ENCODE measurements around the gene SQSTM1. TPM values are rescaled to one million over a fixed set of nuclear protein-coding genes. Genes with fewer than 3 reads are reported as not detected.
A peak's percentile ranks its signal among the peaks of the same experiment; 100 is the strongest.
"Not testable (repeated sequence)": the region's sequence is repeated elsewhere in the genome, so short reads cannot be mapped to it uniquely, and the experiment has no call there.

SQSTM1 gene
- total and polyA plus RNA-seq, 4 donors = 298 to 568 (median 372) TPM

DNA sequence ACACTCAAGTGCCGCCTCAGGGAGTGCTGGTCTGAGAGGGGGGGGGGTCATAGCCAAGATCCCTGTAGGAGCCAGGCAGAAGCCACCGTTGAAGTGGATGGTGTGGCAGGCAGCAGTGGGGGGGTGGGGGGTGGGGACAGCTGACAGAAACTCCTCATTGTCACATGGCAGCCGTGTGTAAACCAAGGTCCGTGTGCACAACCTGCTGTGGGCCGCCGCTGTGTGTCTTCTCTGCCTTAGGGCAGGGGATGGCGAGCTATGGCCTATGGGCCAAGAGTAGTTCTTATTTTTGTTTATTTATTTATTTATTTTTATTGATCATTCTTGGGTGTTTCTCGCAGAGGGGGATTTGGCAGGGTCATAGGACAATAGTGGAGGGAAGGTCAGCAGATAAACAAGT lies 13.4 kb downstream of the SQSTM1 start:
- no peak for ATAC-seq (ENCODE audit: insufficient read depth, low FRiP score)
- DNase-seq = no peak
- Histone ChIP-seq H3K36me3 (ENCODE audit: control insufficient read depth in 4 of 4, insufficient read depth in 4 of 4, low read length in 4 of 4) (peaks cover 43 to 61% (median 50%) of the 10 kb centered on the region in 4 donors), H3K27ac (ENCODE audit: low read depth in 1 of 2, low read length in 1 of 2) (no peak overlapping the region), H3K27me3 (ENCODE audit: control insufficient read depth in 3 of 3, insufficient read depth in 3 of 3, low read length in 2 of 3) (no peaks in the 10 kb centered on the region), H3K9ac (ENCODE audit: insufficient read depth in 1 of 2, low read length in 2 of 2) (no peak overlapping the region), H3K9me3 (ENCODE audit: control insufficient read depth in 4 of 4, insufficient read depth in 3 of 4, low read length in 3 of 4) (no peaks in the 10 kb centered on the region), H3K4me1 (ENCODE audit: control insufficient read depth in 5 of 5, insufficient read depth in 5 of 5, low read length in 5 of 5) (peaks cover 0 to 4% (median 0%) of the 10 kb centered on the region in 5 donors), H3K4me3 (no peak overlapping the region)
- 77 to 88% methylated on average over 8 of the region's 8 CpGs for WGBS, 2 donors
- TF ChIP-seq, protein P1, sequence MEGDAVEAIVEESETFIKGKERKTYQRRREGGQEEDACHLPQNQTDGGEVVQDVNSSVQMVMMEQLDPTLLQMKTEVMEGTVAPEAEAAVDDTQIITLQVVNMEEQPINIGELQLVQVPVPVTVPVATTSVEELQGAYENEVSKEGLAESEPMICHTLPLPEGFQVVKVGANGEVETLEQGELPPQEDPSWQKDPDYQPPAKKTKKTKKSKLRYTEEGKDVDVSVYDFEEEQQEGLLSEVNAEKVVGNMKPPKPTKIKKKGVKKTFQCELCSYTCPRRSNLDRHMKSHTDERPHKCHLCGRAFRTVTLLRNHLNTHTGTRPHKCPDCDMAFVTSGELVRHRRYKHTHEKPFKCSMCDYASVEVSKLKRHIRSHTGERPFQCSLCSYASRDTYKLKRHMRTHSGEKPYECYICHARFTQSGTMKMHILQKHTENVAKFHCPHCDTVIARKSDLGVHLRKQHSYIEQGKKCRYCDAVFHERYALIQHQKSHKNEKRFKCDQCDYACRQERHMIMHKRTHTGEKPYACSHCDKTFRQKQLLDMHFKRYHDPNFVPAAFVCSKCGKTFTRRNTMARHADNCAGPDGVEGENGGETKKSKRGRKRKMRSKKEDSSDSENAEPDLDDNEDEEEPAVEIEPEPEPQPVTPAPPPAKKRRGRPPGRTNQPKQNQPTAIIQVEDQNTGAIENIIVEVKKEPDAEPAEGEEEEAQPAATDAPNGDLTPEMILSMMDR (IDR thresholded peaks at IDR 0.05; ENCODE audit: control extremely low read depth, extremely low read depth) = no peak

DNA sequence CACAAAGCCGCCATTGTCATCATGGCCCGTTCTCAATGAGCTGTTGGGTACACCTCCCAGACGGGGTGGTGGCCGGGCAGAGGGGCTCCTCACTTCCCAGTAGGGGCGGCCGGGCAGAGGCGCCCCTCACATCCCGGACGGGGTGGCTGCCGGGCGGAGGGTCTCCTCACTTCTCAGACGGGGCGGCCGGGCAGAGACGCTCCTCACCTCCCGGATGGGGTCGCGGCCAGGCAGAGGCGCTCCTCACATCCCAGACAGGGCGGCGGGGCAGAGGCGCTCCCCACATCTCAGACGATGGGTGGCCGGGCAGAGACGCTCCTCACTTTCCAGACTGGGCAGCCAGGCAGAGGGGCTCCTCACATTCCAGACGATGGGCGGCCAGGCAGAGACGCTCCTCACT lies 14.2 kb downstream of the SQSTM1 start:
- not testable (repeated sequence) for H3K9me3 ChIP-seq (ENCODE audit: control insufficient read depth in 4 of 4, insufficient read depth in 3 of 4, low read length in 3 of 4); H3K9ac ChIP-seq (ENCODE audit: insufficient read depth in 1 of 2, low read length in 2 of 2); ATAC-seq (ENCODE audit: insufficient read depth, low FRiP score); H3K4me1 ChIP-seq (ENCODE audit: control insufficient read depth in 5 of 5, insufficient read depth in 5 of 5, low read length in 5 of 5); H3K27me3 ChIP-seq (ENCODE audit: control insufficient read depth in 3 of 3, insufficient read depth in 3 of 3, low read length in 2 of 3); H3K27ac ChIP-seq (ENCODE audit: low read depth in 1 of 2, low read length in 1 of 2); H3K4me3 ChIP-seq; DNase-seq
- WGBS, 2 donors = 93 to 96% methylated on average over 21 to 23 of the region's 28 CpGs
- peaks cover 41 to 58% (median 49%) of the 10 kb centered on the region in 4 donors for H3K36me3 ChIP-seq (ENCODE audit: control insufficient read depth in 4 of 4, insufficient read depth in 4 of 4, low read length in 4 of 4)

DNA sequence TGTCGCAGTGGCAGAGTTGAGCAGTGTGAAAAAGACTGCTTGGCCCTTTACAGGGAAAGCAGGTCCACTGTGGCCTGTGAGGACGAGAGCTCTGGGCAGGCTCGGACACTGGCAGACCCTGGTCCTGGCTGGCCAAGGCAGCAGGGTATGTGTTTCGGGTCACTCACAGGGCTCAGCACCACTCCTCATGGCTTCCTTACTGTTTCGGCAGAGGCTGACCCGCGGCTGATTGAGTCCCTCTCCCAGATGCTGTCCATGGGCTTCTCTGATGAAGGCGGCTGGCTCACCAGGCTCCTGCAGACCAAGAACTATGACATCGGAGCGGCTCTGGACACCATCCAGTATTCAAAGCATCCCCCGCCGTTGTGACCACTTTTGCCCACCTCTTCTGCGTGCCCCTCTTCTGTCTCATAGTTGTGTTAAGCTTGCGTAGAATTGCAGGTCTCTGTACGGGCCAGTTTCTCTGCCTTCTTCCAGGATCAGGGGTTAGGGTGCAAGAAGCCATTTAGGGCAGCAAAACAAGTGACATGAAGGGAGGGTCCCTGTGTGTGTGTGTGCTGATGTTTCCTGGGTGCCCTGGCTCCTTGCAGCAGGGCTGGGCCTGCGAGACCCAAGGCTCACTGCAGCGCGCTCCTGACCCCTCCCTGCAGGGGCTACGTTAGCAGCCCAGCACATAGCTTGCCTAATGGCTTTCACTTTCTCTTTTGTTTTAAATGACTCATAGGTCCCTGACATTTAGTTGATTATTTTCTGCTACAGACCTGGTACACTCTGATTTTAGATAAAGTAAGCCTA lies 15.7 kb downstream of the SQSTM1 start:
- H3K9ac ChIP-seq (ENCODE audit: insufficient read depth in 1 of 2, low read length in 2 of 2) = no peak overlapping the region
- DNase-seq = no peak
- TF ChIP-seq, protein P1 (IDR thresholded peaks at IDR 0.05; ENCODE audit: control extremely low read depth, extremely low read depth) = no peak
- no peaks in the 10 kb centered on the region for H3K9me3 ChIP-seq (ENCODE audit: control insufficient read depth in 4 of 4, insufficient read depth in 3 of 4, low read length in 3 of 4)
- WGBS, 2 donors = 83% methylated on average over 19 of the region's 19 CpGs
- ATAC-seq (ENCODE audit: insufficient read depth, low FRiP score) = peak; percentile 42
- H3K27me3 ChIP-seq (ENCODE audit: control insufficient read depth in 3 of 3, insufficient read depth in 3 of 3, low read length in 2 of 3) = no peaks in the 10 kb centered on the region
- peak overlapping the region in 1 of 2 donors; percentile 14 for H3K27ac ChIP-seq (ENCODE audit: low read depth in 1 of 2, low read length in 1 of 2)
- H3K36me3 ChIP-seq (ENCODE audit: control insufficient read depth in 4 of 4, insufficient read depth in 4 of 4, low read length in 4 of 4) = peaks cover 35 to 50% (median 44%) of the 10 kb centered on the region in 4 donors
- H3K4me3 ChIP-seq = no peak overlapping the region
- peaks cover 0 to 3% (median 0%) of the 10 kb centered on the region in 5 donors for H3K4me1 ChIP-seq (ENCODE audit: control insufficient read depth in 5 of 5, insufficient read depth in 5 of 5, low read length in 5 of 5)

DNA sequence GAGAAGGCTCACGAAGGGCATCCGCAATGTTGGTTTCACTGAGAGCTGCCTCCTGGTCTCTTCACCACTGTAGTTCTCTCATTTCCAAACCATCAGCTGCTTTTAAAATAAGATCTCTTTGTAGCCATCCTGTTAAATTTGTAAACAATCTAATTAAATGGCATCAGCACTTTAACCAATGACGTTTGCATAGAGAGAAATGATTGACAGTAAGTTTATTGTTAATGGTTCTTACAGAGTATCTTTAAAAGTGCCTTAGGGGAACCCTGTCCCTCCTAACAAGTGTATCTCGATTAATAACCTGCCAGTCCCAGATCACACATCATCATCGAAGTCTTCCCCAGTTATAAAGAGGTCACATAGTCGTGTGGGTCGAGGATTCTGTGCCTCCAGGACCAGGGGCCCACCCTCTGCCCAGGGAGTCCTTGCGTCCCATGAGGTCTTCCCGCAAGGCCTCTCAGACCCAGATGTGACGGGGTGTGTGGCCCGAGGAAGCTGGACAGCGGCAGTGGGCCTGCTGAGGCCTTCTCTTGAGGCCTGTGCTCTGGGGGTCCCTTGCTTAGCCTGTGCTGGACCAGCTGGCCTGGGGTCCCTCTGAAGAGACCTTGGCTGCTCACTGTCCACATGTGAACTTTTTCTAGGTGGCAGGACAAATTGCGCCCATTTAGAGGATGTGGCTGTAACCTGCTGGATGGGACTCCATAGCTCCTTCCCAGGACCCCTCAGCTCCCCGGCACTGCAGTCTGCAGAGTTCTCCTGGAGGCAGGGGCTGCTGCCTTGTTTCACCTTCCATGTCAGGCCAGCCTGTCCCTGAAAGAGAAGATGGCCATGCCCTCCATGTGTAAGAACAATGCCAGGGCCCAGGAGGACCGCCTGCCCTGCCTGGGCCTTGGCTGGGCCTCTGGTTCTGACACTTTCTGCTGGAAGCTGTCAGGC lies 16.6 kb downstream of the SQSTM1 start:
- ATAC-seq (ENCODE audit: insufficient read depth, low FRiP score) (no peak), DNase-seq (no peak)
- peaks cover 29 to 46% (median 41%) of the 10 kb centered on the region in 4 donors for H3K36me3 ChIP-seq (ENCODE audit: control insufficient read depth in 4 of 4, insufficient read depth in 4 of 4, low read length in 4 of 4)
- no peaks in the 10 kb centered on the region for H3K27me3 ChIP-seq (ENCODE audit: control insufficient read depth in 3 of 3, insufficient read depth in 3 of 3, low read length in 2 of 3)
- peaks cover 0 to 3% (median 0%) of the 10 kb centered on the region in 5 donors for H3K4me1 ChIP-seq (ENCODE audit: control insufficient read depth in 5 of 5, insufficient read depth in 5 of 5, low read length in 5 of 5)
- H3K9ac ChIP-seq (ENCODE audit: insufficient read depth in 1 of 2, low read length in 2 of 2) = no peak overlapping the region
- TF ChIP-seq, protein P1 (IDR thresholded peaks at IDR 0.05; ENCODE audit: control extremely low read depth, extremely low read depth) = no peak
- 85% methylated on average over 15 of the region's 15 CpGs for WGBS, 2 donors
- no peak overlapping the region for H3K27ac ChIP-seq (ENCODE audit: low read depth in 1 of 2, low read length in 1 of 2)
- no peak overlapping the region for H3K4me3 ChIP-seq
- no peaks in the 10 kb centered on the region for H3K9me3 ChIP-seq (ENCODE audit: control insufficient read depth in 4 of 4, insufficient read depth in 3 of 4, low read length in 3 of 4)
